ENCODE results near the gene DCAF8.

DNA sequence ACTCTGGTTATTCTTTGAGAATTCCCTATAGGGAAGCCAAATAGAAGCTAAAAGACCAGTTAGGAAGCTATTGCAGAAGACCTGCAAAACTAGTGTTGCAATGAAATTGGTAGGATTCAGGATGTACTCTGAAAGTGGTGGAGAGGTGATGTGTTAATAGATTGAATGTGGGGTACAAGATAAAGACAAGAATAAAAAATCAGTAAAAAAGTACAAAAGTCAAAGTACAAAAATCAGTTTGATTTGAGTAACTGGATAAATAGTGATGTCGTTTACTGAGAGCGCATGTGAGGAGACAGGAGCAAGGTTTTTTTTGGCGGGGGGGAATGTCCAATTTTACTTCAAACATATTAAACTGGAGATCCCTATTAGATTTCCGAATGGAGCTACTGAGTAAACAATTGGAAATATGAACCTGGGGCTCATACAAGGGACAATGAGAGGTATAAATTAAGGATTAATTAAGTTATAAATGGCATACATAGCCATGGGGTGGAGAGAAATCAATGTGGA, 2.5 kb upstream of the DCAF8 start:
- TF ChIP-seq, protein P1, sequence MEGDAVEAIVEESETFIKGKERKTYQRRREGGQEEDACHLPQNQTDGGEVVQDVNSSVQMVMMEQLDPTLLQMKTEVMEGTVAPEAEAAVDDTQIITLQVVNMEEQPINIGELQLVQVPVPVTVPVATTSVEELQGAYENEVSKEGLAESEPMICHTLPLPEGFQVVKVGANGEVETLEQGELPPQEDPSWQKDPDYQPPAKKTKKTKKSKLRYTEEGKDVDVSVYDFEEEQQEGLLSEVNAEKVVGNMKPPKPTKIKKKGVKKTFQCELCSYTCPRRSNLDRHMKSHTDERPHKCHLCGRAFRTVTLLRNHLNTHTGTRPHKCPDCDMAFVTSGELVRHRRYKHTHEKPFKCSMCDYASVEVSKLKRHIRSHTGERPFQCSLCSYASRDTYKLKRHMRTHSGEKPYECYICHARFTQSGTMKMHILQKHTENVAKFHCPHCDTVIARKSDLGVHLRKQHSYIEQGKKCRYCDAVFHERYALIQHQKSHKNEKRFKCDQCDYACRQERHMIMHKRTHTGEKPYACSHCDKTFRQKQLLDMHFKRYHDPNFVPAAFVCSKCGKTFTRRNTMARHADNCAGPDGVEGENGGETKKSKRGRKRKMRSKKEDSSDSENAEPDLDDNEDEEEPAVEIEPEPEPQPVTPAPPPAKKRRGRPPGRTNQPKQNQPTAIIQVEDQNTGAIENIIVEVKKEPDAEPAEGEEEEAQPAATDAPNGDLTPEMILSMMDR (IDR thresholded peaks at IDR 0.05; ENCODE audit: low read length): no peak
- no peak for TF ChIP-seq EZH2 (IDR thresholded peaks at IDR 0.05; ENCODE audit: borderline replicate concordance, low read length)
